AG10803 (cell line): ENCODE results near the gene LLGL2.
A peak's percentile ranks its signal among the peaks of the same experiment; 100 is the strongest.
"Not testable (repeated sequence)": the region's sequence is repeated elsewhere in the genome, so short reads cannot be mapped to it uniquely, and the experiment has no call there.

Experiments
- DNase-seq: peaks from one replicate; pipeline ENCODE4 v3.0.0; 2010; ENCODE audit warnings: low read depth
- H3K4me3 ChIP-seq: 2 replicates; pipeline ENCODE4 v1.5.1; 2011; ENCODE audit warnings: mild to moderate bottlenecking, low read length, control low read depth
- TF ChIP-seq, protein P1 (sequence below): conservative IDR thresholded peaks from 2 replicates; pipeline ENCODE4 v1.5.1; 2011; ENCODE audit warnings: mild to moderate bottlenecking, low read length, control low read depth, inconsistent platforms

The LLGL2 gene, protein sequence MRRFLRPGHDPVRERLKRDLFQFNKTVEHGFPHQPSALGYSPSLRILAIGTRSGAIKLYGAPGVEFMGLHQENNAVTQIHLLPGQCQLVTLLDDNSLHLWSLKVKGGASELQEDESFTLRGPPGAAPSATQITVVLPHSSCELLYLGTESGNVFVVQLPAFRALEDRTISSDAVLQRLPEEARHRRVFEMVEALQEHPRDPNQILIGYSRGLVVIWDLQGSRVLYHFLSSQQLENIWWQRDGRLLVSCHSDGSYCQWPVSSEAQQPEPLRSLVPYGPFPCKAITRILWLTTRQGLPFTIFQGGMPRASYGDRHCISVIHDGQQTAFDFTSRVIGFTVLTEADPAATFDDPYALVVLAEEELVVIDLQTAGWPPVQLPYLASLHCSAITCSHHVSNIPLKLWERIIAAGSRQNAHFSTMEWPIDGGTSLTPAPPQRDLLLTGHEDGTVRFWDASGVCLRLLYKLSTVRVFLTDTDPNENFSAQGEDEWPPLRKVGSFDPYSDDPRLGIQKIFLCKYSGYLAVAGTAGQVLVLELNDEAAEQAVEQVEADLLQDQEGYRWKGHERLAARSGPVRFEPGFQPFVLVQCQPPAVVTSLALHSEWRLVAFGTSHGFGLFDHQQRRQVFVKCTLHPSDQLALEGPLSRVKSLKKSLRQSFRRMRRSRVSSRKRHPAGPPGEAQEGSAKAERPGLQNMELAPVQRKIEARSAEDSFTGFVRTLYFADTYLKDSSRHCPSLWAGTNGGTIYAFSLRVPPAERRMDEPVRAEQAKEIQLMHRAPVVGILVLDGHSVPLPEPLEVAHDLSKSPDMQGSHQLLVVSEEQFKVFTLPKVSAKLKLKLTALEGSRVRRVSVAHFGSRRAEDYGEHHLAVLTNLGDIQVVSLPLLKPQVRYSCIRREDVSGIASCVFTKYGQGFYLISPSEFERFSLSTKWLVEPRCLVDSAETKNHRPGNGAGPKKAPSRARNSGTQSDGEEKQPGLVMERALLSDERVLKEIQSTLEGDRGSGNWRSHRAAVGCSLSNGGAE

DNA sequence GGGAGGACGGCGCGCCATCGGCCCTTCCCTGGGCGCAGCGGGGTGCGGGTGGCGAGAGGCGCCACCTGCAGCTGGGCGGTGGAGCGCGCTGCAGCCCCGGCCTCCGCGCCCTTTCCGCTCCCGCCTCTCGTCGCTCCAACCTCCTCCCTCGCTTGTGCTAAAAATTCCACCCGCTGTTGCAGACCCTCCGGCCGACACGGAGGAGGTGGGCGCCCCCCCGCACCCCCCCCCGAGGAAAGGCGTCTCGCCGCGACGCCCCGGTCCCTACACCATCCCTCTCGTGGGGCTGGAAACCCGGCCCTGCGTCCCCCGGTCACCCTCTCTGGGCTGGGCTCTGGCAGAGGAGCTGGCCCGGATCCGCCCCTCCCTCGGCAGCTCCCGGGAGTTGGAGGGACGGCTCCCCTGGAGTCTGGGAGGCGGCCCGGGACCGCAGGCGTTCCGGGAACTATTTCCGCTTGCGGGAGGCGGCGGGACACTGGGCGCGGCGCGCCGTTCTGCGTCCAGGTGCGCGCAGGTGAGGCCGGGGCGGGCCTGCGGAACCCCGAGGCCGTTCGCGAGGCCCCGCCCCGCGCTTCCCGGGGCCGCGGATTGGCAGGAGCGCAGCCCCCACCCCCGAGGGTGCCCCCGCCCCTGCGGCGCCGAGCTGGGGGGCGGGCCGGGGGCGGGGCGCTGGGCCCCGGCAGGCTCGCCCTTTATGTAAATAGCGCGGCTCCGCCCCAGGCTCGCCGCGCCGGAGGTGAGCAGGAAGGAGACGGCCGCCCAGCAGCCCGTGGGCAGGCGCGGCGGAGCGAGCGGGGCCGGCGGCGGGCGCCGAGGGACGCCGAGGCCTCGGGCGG lies at the start of gene LLGL2:
TSS of gene LLGL2 (plus strand) at position 728 of the 836 bp plus-strand sequence. CDS start 17,730 bp downstream, outside the sequence.
- TF ChIP-seq, protein P1, sequence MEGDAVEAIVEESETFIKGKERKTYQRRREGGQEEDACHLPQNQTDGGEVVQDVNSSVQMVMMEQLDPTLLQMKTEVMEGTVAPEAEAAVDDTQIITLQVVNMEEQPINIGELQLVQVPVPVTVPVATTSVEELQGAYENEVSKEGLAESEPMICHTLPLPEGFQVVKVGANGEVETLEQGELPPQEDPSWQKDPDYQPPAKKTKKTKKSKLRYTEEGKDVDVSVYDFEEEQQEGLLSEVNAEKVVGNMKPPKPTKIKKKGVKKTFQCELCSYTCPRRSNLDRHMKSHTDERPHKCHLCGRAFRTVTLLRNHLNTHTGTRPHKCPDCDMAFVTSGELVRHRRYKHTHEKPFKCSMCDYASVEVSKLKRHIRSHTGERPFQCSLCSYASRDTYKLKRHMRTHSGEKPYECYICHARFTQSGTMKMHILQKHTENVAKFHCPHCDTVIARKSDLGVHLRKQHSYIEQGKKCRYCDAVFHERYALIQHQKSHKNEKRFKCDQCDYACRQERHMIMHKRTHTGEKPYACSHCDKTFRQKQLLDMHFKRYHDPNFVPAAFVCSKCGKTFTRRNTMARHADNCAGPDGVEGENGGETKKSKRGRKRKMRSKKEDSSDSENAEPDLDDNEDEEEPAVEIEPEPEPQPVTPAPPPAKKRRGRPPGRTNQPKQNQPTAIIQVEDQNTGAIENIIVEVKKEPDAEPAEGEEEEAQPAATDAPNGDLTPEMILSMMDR = no peak; the same call in 1 of the 2 replicates
- DNase-seq = no peak
- peak within 1 kb of the TSS; percentile 43 for H3K4me3 ChIP-seq

DNA sequence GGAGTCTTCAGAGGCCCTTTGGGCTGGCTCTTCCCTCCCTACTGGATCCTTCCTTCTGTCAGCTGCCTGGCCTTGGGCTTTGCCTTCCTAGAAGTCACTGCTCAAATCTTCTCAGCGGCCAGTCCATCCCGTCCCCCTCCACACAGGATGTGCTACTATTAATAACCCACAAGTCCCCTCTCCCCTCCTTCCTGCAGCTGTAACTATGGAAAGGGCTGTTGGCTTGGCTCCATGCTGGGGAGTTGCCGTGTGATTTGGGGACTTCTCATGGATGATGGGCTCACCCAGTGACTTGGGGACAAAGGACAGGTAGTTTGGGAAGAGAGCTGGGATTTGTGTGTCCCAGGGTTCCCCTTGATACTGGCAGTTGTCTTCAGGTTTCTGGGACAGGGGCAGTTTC lies 49.6 kb upstream of the LLGL2 start:
- peak; percentile 5 for DNase-seq
- no peak overlapping the region for H3K4me3 ChIP-seq
- TF ChIP-seq, protein P1 = no peak

DNA sequence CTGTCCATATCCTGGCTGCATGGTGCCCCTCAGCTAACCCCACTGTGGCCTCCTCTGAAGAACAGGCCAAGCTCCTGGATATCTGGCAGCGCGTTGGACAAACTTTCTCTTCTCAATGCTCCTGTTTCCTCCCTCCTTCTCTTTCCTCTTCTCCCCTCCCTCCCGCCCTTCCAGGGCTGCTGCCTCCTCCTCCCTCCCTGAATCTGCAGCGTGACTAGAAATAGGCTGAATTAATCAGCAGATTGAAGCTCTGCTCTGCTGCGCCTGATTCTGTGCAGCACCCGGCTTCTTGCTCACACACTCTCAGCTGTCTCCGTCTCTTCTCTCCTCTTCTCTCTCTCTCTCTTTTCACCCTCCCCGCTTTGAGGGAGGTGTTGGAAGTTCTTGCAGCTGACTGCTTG lies 49.2 kb upstream of the LLGL2 start:
- peak; percentile 11 for DNase-seq
- H3K4me3 ChIP-seq = no peak overlapping the region
- TF ChIP-seq, protein P1 = no peak

DNA sequence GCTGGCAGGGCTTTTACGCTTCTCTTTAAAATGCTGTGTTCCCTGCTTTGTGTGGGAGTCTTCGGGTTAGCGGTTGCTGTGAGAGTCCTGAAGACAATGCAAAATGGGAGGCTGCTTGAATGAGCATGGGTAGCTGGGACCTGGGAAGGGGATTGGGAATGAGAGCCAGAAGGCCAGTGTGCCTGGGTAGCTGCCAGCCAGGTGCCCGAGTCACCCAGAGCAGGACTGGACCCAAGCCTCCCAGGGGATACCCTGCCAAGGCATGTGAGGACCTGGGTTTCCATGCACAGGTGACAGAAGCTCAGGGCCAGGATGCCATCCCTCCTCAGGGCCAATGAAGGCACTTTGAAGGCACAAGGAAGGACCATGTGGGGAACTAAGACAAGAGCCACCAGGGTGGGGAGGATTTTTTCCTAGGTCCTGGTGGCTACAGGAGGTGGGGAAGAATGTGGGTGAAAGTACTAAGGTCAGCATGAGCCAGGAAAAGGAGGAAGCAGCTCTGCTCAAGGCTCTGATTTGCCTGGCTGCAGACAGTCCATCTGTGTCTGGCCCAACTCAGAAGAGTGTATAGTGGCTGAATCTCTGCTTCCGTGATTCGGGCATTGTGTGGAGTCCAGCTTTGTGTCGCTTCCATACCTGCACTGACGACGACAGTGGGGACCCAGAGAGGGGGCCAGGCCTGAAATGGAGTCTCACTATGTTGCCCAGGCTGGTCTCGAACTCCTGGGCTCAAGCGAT lies 48.6 kb upstream of the LLGL2 start:
- no peak overlapping the region for H3K4me3 ChIP-seq
- DNase-seq = no peak
- TF ChIP-seq, protein P1 = no peak

DNA sequence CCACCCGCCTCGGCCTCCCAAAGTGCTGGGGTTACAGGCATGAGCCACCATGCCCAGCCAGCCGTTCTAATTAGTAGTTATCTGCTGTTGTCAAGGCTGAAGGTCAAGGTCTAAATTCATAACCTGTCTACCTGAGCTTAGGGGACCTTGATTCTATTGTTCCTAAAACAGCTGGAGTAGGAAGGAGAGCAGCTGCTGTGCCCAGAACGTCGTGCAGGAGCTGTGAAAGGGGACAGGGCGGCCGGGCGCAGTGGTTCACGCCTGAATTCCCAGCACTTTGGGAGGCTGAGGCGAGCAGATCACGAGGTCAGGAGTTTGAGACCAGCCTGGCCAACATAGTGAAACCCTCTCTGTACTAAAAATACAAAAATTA lies 48.0 kb upstream of the LLGL2 start:
- H3K4me3 ChIP-seq, DNase-seq: not testable (repeated sequence)

DNA sequence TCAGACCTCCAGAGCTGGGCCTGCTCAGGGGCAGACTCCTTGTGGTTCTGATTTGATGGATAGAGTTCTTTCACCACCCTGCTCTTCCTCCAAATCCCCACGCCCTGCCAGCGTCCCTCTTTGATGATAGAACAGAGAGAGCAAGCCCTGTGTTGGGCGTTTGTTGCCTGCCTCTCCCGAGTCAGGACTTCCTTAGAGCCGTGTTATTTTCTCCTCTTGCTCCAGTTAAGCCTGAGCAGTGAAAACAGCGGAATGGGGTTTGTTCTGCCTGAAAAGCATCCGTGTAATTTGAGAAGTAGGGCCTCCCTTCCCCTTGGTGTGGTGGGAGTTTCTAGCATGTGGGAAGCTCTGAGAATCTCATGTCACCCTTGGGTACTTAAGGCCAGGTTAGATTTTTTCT lies 47.0 kb upstream of the LLGL2 start:
- TF ChIP-seq, protein P1 = no peak
- no peak for DNase-seq
- no peak overlapping the region for H3K4me3 ChIP-seq
